GM12891 (cell line): Measurements from ENCODE around the gene SLC30A2.
A peak's percentile ranks its signal among the peaks of the same experiment; 100 is the strongest.

Source experiments
- DNase-seq: peaks from one replicate; pipeline ENCODE4 v3.0.0; 2011; ENCODE audit warnings: low spot score; ENCODE audit not compliant: insufficient read length
- FAIRE-seq: peaks from 2 replicates; lab custom pipeline; 2011; peaks lifted over from hg19 to GRCh38; lab: Jason Lieb, UNC
- PAX5 ChIP-seq: IDR thresholded peaks from 2 replicates; pipeline ENCODE4 v1.6.1; 2011; ENCODE audit warnings: low read length, moderate library complexity, mild to moderate bottlenecking; ENCODE audit not compliant: insufficient read depth, severe bottlenecking
- POLR2A ChIP-seq: IDR thresholded peaks from 2 replicates; pipeline ENCODE4 v1.6.1; 2011; ENCODE audit warnings: low read depth, low read length, control low read depth
- POLR2AphosphoS5 ChIP-seq: IDR thresholded peaks from 2 replicates; pipeline ENCODE4 v1.6.1; 2011; ENCODE audit warnings: low read depth, low read length, control low read depth
- POU2F2 ChIP-seq: IDR thresholded peaks from 2 replicates; pipeline ENCODE4 v1.6.1; 2011; ENCODE audit warnings: low read depth, mild to moderate bottlenecking, control low read depth, low read length, moderate library complexity
- SPI1 ChIP-seq: IDR thresholded peaks from 2 replicates; pipeline ENCODE4 v1.6.1; 2011; ENCODE audit warnings: low read depth, low read length, control low read depth
- TAF1 ChIP-seq: IDR thresholded peaks from 2 replicates; pipeline ENCODE4 v1.6.1; 2011; ENCODE audit warnings: low read depth, low read length, control low read depth

SLC30A2 gene

DNA sequence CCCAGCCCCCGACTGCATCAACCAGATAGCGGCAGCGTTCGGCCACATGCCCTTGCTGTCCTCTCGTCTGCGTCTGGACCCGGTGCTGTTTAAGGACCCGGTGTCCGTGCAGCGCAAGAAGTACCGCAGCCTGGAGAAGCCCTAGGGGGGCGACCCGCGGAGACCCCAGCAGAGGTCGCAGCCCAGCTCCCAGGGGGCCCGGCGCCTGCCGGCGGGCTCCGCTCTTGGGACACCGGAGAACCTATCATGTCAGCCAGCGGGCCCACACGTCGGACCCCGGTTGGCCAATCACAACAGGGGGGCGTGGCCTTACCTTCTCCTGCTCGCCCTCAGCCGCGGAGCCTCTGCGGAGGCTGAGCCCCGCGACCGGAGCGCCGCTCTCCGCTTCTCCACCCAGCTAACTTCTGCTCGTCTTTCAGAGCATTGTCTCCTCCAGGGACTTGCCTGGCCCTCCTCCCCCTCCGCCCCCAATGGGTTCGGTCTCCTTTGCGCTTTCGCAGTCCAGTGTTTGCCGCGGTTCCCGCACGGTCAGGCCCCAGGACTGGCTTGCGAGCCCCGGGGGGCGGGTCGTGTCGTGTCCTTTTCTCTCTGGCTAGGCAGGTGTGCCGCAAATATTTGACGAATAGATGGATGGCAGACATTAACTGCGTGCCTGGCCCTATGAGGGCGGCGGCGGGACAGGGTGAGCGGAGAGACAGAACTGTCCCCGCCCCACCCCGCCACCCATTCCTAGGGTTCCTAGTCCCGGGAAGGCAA, 10.5 kb downstream of the SLC30A2 start:
- peak; percentile 98 for DNase-seq
- TF ChIP-seq PAX5 (no peak), POU2F2 (no peak), POLR2AphosphoS5 (no peak), SPI1 (no peak)
- peak; percentile 98 for FAIRE-seq

DNA sequence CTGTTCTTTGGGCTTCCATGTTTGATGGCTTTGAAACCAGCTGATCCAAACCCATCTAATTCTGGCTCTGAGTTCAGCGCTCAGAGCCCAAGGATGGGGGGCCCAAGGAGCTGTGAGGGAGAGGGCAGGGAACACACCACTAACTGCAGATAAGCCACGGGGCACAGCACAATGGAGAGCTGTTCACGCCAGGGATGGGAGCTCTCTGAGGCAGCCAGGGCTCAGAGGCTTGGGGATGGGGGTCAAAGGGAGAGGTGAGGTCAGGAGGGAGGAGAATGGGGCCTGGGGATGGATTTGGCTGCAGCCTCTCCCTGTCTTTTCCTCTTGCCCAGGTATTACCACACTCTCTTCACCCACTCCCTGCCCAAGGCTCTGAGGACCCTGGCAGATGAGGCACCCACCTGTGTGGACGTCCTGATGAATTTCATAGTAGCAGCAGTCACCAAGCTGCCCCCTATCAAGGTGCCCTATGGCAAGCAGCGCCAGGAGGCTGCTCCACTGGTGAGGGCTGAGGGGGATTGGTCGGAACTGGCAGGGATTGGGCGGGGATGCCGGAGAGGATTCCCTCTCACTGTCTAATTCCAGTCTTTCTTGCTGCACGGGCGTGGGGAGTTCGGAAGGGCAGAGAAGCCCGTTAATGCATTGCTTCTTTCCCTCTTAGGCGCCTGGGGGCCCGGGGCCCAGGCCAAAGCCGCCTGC, 11.3 kb downstream of the SLC30A2 start:
- DNase-seq (no peak), FAIRE-seq (no peak)
- TF ChIP-seq TAF1: no peak
- no peak for TF ChIP-seq POLR2A
- TF ChIP-seq SPI1: no peak
- TF ChIP-seq PAX5: no peak
- TF ChIP-seq POU2F2: no peak
- no peak for TF ChIP-seq POLR2AphosphoS5

DNA sequence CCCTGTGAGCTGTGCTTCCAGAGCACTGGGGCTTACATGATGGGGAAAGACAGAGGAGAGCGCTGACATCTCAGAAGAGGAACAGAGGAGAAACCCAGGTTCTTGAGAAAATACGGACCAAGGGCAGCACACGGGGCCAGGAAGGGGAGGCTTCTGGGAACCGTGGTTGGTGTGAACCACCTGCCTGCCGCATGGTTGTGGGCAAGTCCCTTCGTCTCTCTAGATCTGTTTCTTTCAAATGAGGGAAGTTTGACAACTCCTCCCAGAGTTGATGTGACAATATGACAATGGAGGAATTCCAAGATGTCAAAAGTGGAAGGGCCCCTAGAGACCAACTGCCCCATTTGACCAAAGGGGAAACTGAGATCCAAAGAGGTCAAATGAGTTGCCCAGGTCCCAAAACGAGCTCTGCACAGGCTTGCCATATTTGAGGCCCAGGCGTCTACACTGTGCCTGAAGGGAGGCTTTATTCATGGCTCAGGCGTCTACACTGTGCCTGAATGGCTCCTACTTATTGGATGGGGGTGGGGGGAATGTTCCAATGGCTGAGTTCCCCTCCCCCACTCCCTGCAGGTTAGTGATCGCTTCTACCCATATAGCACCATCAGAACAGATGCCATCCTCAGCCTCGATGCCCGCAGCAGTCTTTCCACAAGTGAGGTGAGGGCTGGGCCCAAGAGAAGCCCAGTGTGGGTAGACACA, 13.1 kb downstream of the SLC30A2 start:
- TF ChIP-seq PAX5 (no peak), POLR2AphosphoS5 (no peak), POLR2A (no peak), TAF1 (no peak), SPI1 (no peak), POU2F2 (no peak)
- FAIRE-seq (no peak), DNase-seq (no peak)

DNA sequence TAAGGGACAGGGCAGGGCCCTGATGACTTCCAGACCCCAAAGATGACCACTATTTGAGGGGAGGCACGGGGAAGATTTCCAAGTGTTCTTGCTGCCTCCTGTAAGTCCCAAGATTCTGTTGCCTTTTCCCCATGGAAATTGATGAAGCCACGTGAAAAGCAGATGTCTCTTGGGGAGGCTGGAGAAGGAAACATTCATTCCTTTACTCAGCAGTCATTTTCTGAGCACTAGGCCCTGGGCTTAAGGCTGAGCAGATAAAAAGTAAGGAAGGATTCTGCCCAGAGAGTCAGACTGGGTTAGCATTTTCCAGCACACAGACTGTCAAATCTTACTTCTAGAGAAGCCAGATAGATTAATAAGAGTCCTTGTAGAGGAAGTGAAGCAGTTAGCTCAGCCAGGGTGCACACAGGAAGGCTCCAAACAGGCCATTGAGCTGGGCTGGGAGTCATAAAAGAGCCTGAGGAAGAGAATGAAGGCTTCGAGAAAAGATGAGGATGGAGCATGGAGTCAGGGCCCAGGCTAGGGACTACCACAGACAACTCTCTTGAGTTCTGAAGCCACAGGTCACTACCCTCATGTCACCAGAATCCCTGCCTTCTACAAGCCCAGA, 14.2 kb downstream of the SLC30A2 start:
- TF ChIP-seq SPI1 (no peak), PAX5 (no peak), TAF1 (no peak), POLR2AphosphoS5 (no peak), POU2F2 (no peak), POLR2A (no peak)
- DNase-seq: no peak
- FAIRE-seq: no peak

DNA sequence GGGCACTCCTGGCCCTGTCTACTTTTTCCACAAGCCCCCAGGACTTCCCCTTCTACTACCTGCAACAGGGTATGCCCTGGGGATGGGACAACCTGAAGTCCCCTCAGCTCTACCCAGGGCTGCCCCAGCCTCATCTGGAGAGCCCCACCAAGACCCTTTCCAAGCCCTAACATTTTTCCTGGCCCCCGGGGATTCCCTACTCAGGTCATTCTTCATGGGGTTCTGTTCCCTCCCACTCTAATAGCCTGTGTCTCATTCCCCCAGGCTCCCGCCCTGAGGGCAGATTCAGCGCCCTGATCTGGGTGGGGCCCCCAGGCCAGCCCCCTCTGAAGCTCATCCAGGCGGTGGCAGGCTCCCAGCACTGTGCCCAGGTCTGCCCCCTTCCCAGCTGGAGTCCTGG, 14.7 kb downstream of the SLC30A2 start:
- TF ChIP-seq PAX5 (no peak), TAF1 (no peak), POLR2AphosphoS5 (no peak), SPI1 (no peak), POLR2A (no peak), POU2F2 (no peak)
- FAIRE-seq (no peak), DNase-seq (no peak)

DNA sequence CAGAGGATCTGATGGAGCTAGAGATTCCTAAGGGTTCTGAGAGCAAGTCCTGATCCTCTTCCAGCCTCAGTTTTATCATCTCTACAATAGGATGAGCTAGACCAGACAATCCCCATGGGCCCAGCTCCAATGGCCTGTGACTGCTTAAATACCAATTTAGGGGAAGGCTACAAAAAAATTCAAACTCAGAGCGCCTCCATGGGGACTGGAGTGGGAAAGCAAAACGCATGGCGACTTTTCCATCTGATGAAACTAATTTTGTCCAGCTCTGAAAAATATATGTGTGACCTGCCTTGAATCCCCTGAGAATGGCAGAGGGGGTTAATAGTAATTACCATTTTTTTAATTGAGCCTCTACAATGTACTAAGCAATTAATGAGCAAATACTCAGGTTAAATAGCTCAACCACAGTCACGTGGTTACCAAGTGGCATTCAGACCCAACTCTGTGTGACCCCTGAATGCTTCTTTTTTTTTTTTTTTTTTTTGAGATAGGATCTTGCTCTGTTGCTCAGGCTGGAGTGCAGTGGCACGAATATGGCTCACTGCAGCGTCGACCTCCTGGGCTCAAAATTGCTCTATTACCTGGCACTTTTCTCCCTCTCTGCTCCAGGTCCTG, 15.9 kb downstream of the SLC30A2 start:
- no peak for FAIRE-seq
- DNase-seq: no peak
- TF ChIP-seq POLR2A: no peak
- TF ChIP-seq POLR2AphosphoS5: no peak
- TF ChIP-seq SPI1: no peak

DNA sequence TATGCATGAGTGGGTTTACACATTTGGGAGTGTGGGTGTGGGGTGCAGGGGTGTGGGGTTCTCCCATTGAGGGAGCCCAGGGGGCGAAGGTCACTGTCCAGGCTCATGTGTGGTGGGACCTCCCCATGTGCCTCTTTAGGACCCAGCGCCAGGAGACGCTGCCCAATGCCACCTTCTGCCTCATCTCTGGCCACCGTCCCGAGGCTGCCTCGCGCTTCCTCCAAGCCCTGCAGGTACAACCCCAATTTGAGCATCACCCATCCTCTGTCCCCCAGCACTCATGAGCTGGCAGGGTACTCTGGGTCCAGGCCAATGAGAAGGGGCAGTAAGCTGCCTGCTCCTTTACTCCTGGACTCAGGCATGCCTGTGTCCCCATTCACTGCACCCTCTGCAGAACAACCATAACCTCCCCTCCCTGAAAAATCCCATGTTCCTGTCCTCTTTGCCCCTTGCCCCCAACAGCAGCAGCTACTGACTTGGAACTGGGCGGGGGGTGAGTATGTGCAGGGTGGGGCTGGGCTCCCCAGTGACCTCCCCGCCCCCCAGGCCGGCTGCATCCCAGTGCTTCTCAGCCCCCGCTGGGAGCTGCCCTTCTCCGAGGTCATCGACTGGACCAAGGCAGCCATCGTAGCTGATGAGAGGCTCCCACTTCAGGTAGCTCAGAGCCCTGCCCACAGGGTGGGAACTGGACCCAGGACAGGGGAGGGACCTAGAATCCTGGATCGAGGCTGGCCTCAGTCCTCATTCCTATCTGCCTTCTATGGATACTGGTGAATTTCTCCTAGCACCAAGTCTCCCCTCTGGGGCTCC, 16.7 kb downstream of the SLC30A2 start:
- FAIRE-seq: no peak
- TF ChIP-seq PAX5: no peak
- no peak for TF ChIP-seq POLR2AphosphoS5
- TF ChIP-seq POU2F2: no peak
- no peak for TF ChIP-seq SPI1
- no peak for DNase-seq

DNA sequence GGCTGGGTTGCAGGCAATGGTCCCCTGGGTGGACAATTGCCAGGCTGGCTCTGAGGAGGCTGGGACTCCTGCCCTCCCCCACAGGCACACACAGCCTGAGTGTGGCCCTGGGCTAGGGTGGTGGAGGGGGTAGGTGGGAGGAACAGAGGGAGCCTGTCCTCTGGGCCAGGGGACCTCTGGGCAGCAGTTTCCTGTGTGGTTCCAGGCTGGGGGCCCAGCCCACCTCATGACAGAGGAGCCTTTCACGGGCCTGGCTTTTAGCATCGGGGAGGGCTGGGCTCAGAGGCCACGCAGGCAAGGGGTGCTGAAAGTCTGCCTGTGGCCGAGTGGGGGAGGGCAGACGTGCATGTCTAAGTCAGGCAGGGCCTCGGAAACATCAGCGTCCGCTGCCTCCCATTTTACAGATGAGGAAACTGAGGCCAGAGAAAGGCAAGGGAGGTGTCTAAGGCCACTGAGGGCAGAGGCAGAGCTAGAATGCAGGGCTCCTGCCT, 17.4 kb downstream of the SLC30A2 start:
- FAIRE-seq: no peak
- DNase-seq: no peak
- TF ChIP-seq SPI1 (no peak), PAX5 (no peak), TAF1 (no peak), POLR2A (no peak), POU2F2 (no peak), POLR2AphosphoS5 (no peak)
